GM19193 (cell line): Measurements from ENCODE around the gene MMP8.

ENCODE experiments used
- POLR2A ChIP-seq: IDR thresholded peaks from 4 replicates; pipeline ENCODE4 v1.6.1; 2011; ENCODE audit not compliant: insufficient read depth, insufficient read length; ENCODE audit errors: extremely low read depth

MMP8 gene, protein sequence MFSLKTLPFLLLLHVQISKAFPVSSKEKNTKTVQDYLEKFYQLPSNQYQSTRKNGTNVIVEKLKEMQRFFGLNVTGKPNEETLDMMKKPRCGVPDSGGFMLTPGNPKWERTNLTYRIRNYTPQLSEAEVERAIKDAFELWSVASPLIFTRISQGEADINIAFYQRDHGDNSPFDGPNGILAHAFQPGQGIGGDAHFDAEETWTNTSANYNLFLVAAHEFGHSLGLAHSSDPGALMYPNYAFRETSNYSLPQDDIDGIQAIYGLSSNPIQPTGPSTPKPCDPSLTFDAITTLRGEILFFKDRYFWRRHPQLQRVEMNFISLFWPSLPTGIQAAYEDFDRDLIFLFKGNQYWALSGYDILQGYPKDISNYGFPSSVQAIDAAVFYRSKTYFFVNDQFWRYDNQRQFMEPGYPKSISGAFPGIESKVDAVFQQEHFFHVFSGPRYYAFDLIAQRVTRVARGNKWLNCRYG

GRCh38 chr11:102724904-102725500, at the start of gene MMP8:
TSS of gene MMP8 (minus strand) at chr11:102724954. CDS start at chr11:102724855, 99 bp downstream.
- TF ChIP-seq POLR2A, result no peak

DNA sequence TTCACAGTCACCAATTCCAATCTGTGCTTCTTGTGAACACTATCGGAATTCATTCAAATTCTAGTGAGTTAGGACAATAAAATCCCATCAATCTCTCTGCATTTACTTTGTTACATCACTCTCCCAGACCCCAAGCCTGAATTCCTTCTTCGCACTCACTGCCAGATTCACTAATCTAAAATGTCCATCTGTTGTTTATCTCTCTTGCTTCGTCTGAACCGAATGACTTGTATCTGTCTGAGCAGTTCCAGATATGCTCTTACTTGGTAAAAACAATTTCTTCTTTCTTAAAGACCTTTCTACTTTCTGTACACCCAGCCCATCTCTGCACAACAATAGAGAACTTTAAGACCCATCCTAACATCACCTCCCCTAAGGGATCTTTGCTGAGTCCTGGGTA, 48.6 kb upstream of the MMP8 start:
- no peak for TF ChIP-seq POLR2A

GRCh38 chr11:102771351-102771750, 46.6 kb upstream of the MMP8 start:
- TF ChIP-seq POLR2A, result no peak

GRCh38 chr11:102770191-102770590, 45.4 kb upstream of the MMP8 start:
- TF ChIP-seq POLR2A, result no peak

DNA sequence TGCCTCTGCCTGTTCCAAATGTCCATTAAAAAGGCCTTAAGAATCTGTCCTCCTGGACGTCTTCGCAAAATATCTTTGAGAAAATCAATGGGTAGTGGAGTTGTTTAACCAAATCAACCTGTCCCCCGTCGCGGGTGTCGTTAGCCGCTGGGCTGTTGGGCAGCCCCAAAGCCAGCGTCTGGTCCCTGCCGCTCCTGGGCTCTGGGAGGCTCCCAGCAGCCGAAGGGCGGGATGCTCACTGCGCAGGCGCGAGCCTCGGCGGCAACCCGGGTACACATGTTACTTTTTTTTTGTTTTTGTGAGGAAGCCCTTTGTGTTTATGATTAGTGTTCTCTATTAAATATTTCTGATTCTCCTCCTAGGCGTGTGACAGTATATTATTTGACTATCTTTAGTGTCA, 43.0 kb upstream of the MMP8 start:
- no peak for TF ChIP-seq POLR2A

DNA sequence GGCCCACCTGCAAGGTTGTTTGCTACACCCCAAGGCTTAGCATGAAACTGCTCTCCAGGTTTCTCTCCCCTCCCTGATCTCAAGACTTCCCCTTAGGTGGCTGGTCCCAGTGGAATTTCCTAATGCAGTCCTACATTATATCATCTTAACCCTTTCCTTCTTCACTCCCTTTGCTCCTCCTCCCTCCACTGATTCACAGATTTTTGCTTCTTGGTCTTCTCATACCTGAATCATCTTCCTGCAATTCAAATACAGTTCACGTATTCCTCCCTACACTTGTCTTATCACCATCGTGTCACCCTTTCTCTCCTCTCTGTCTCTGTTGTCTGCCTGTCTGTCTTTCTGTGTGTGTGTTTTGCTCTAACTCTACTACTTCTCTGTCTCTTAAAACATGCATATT, 38.7 kb upstream of the MMP8 start:
- no peak for TF ChIP-seq POLR2A

DNA sequence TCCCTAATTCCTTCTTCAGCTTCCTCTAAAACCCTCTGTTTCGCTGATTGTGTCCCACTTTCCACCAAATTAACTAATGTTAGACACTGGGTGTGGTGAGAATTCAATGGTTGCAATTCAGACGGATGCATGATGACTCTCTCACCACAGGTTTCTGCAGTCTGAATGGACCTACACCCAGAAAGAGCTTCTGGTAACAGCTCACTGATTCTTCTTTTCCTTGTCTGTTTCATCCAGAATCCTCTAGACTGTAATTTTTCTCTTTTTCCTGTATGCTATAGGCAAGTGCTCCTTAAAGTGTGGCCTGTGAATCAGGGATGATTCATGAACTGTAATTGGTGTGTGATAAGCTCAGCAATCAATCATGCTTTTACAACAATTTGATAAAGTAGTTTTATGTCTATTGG, 37.6 kb upstream of the MMP8 start:
- TF ChIP-seq POLR2A, result no peak

DNA sequence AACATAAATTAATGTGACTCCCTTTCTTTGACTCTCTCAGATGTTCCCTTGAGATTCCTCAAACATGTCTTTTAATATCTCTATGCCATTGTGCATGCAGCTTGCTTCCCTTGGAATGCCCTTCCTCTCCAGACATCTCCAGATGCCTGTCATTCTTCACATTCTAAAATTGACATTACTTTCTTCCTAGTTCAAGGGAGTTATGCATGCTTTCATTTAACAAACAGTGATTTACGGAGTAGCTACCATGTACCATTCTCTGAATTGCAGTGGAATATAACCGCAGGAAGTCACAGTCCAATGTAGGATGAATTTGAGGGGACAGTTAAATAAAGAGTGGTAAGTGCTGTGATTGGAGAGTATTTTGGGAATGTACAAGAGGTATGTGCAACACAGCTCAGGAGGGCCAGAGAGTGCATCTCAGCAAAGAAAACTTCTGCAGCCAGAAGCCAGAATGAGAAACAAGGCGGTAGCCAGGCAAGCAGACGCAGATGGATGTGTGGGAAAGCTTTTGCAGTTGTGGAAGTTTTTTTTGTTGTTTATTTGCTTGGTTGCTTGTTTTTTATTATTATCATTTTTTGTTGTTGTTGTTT, 37.0 kb upstream of the MMP8 start:
- no peak for TF ChIP-seq POLR2A

DNA sequence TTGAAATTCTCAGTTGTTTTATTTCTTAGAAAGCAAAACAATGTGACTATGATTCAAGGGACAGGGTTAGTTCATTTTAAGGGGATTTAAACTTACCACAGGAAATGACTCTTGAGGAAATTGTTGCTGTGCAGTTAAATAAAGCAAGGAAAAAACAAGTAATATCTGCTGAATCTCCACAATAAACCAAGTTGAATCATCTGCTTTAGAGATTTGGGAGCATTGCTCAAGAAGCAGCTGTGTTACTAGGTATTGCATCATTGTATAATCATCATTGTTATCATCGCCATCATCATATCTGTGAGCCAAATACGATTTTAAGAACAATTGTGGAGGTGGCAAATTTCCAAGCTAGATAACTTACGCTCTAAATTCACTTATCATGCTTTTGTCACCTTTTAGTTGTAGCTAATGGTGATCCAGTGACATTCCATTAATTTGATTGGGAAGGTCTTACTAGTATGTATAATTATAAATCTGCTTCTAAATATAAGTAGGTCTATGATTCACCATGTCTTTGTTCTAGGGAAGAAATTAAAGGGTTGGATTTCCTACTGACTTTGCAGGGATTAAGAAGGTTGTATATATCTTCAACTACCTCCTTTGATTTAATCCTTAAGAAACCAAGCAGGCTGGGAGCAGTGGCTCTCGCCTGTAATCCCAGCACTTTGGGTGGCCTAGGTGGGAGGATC, 35.7 kb upstream of the MMP8 start:
- no peak for TF ChIP-seq POLR2A

- no peak for TF ChIP-seq POLR2A
These were observed 33.2 kb upstream of the MMP8 start for GRCh38 chr11:102757823-102758549.

GRCh38 chr11:102753267-102753666, 28.5 kb upstream of the MMP8 start:
- TF ChIP-seq POLR2A, result no peak

DNA sequence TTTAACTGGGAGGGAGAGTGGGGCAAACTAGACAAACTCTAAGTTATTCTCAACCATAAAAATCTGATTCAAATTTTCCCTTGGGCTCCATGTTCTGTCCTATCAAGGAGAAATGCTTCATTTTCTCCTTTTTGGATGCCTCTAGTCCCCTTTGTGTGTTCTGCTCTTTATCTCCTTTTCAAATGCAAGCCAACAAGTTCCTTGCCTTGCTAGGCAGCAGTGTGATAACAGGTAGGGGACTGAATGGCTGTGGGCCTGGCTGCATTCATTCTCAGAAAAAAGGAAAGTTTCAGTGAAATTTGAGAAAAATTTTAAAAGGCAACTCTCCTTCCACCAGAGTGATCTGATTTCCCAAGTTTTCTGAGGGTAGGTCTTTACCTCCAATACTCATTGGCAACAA, 26.9 kb upstream of the MMP8 start:
- no peak for TF ChIP-seq POLR2A

DNA sequence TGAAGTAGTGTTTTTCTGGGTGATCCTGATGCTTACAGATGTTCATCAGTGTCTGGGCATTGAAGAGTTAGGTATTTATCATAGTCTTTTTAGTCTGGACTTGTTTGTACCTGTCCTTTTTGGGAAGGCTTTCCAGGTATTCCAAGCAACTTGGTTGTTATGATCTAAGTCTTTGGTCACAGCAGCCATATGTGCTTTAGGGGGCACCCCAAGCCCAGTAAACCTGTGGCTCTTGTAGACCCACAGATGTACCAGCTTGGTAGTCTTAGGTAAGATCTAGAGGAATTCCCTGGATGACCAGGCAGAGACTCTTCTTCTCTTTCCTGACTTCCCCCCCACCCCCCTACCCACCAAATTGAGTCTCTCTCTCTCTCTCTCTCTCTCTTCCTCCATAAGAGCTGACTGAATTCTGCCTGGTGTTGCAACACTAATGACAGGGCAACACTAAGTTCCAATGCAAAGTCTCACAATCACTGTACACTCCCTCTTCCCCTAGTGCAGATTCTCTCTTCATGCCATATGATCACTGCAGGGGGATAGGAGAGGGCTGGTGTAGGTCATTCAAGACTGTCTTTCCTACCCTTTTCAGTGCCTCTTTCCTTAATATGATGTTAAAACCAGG, 24.5 kb upstream of the MMP8 start:
- no peak for TF ChIP-seq POLR2A

DNA sequence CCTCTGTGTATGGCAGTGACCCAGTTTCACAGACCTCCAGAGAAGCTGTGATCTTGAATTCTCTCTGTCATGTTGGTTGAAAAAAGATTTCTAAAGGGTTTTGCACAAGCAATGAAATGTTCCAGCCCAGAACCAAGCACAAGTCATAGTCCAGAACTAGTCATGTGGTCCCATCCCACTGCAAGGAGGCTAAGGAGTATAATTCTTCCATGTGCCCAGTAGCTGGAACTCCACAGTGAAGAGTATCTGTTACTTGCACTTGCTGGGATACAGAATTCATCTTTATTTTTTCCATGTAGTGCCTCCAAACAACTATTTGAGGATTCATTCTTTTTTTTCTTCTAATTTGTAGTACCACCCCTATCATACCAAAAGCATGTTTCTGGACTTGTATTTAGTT, 9.9 kb upstream of the MMP8 start:
- TF ChIP-seq POLR2A, result no peak
